Endothelial cell of umbilical vein (primary cell): ENCODE results near the gene NEAT1. TPM values are rescaled to one million over a fixed set of nuclear protein-coding genes. Genes with fewer than 3 reads are reported as not detected.

ENCODE experiments used
- BruUV-seq: library from RNA; stranded (reverse); fragments of 400-500 nt; replicated peaks from 2 replicates; lab custom pipeline; 2021; lab: Mats Ljungman, UMichigan
- CTCF ChIA-PET: fragments of 300-600, 350-600 bp; sonication (Branson Sonifier 250); formaldehyde crosslinking; loops from one replicate; lab custom pipeline; 2021; ENCODE audit warnings: antibody characterized with exemption, inconsistent platforms; lab: Charles Lee
- POLR2A ChIA-PET: fragments of 300-600, 350-600 bp; sonication (Branson Sonifier 250); formaldehyde crosslinking; loops from one replicate; lab custom pipeline; 2021; ENCODE audit warnings: antibody characterized with exemption, inconsistent platforms; lab: Charles Lee
- DNase-seq: peaks from one replicate; pipeline ENCODE4 v3.0.0-alpha.2; 2011; ENCODE audit warnings: low read depth, low spot score
- FAIRE-seq: peaks from 2 replicates; lab custom pipeline; 2011; peaks lifted over from hg19 to GRCh38; lab: Jason Lieb, UNC
- H2AFZ ChIP-seq: 2 replicates; pipeline ENCODE4 v1.6.0; 2012; ENCODE audit warnings: low read depth, low read length, control low read depth, inconsistent platforms
- H3K27ac ChIP-seq: 2 replicates; pipeline ENCODE4 v1.5.1; 2011; ENCODE audit warnings: low read depth, mild to moderate bottlenecking, control low read depth, low read length, moderate library complexity; ENCODE audit not compliant: insufficient read depth
- H3K27me3 ChIP-seq, 2 experiments: 2 replicates each; pipeline versions ENCODE4 v1.6.0 to v1.6.1; 2011; ENCODE audit warnings: low read length in 2 of 2, mixed read lengths in 1 of 2; ENCODE audit not compliant: control insufficient read depth in 2 of 2, insufficient read depth in 2 of 2
- H3K36me3 ChIP-seq, 2 experiments: 2 replicates in 1 of 2; 3 replicates in 1 of 2; pipeline ENCODE4 v1.5.1; 2011; ENCODE audit warnings: low read length in 2 of 2, mild to moderate bottlenecking in 1 of 2, moderate library complexity in 1 of 2; ENCODE audit not compliant: control insufficient read depth in 2 of 2, insufficient read depth in 2 of 2; ENCODE audit errors: extremely low read depth in 1 of 2
- H3K4me1 ChIP-seq: 3 replicates; pipeline ENCODE4 v1.5.1; 2011; ENCODE audit warnings: mild to moderate bottlenecking, low read length; ENCODE audit not compliant: control insufficient read depth, insufficient read depth; ENCODE audit errors: extremely low read depth
- H3K4me2 ChIP-seq: 2 replicates; pipeline ENCODE4 v1.6.1; 2011; ENCODE audit warnings: low read length, control low read depth, mixed read lengths; ENCODE audit not compliant: insufficient read depth
- H3K4me3 ChIP-seq, 3 experiments: fragments of 200-600 bp in 1 of 3; sonication (generic), shearing (Covaris generic) in 1 of 3; replicated peaks in 1 of 3; 2 replicates each; pipeline ENCODE4 v1.5.1; 2011 to 2016; ENCODE audit warnings: control low read depth in 3 of 3, low read length in 3 of 3, mild to moderate bottlenecking in 2 of 3, inconsistent platforms in 1 of 3, low read depth in 1 of 3, moderate library complexity in 1 of 3; ENCODE audit not compliant: insufficient read depth in 1 of 3
- H3K79me2 ChIP-seq: 2 replicates; pipeline ENCODE4 v1.6.0; 2012; ENCODE audit warnings: low read length, inconsistent platforms; ENCODE audit not compliant: control insufficient read depth, insufficient read depth
- H3K9ac ChIP-seq: replicated peaks from 2 replicates; pipeline ENCODE3; 2011; ENCODE audit warnings: low read length, control low read depth; ENCODE audit not compliant: insufficient read depth; ENCODE audit errors: extremely low read depth
- H3K9me1 ChIP-seq: replicated peaks from 3 replicates; pipeline ENCODE4 v1.6.0; 2011; ENCODE audit warnings: mild to moderate bottlenecking, low read length; ENCODE audit not compliant: control insufficient read depth, insufficient read depth; ENCODE audit errors: extremely low read depth
- H3K9me3 ChIP-seq: replicated peaks from 2 replicates; pipeline ENCODE4 v1.5.1; 2012; ENCODE audit warnings: low read length, inconsistent platforms; ENCODE audit not compliant: control insufficient read depth, insufficient read depth
- H4K20me1 ChIP-seq: replicated peaks from 2 replicates; pipeline ENCODE3; 2011; ENCODE audit warnings: mild to moderate bottlenecking, low read length; ENCODE audit not compliant: control insufficient read depth, insufficient read depth; ENCODE audit errors: extremely low read depth
- EZH2 ChIP-seq: IDR thresholded peaks from 2 replicates; pipeline ENCODE4 v1.6.1; 2012; ENCODE audit warnings: borderline replicate concordance, low read depth, mild to moderate bottlenecking, moderate library complexity, low read length, inconsistent platforms; ENCODE audit not compliant: severe bottlenecking
- GATA2 ChIP-seq: IDR thresholded peaks from 2 replicates; pipeline ENCODE4 v1.7.0; 2011; ENCODE audit warnings: low read depth, mild to moderate bottlenecking, moderate library complexity, mixed read lengths, low read length; ENCODE audit not compliant: insufficient read length, insufficient read depth
- JUN ChIP-seq: IDR thresholded peaks from 2 replicates; pipeline ENCODE4 v1.6.1; 2011; ENCODE audit warnings: borderline replicate concordance, low read depth; ENCODE audit not compliant: insufficient read length, insufficient read depth
- MYC ChIP-seq: IDR thresholded peaks from one replicate; pipeline ENCODE4 v1.6.1; 2011; ENCODE audit warnings: mild to moderate bottlenecking, low read depth, low read length
- POLR2A ChIP-seq: IDR thresholded peaks from 2 replicates; pipeline ENCODE4 v1.6.1; 2012; ENCODE audit warnings: low read depth, mild to moderate bottlenecking, control low read depth, low read length
- POLR2AphosphoS5 ChIP-seq: IDR thresholded peaks from 2 replicates; pipeline ENCODE4 v1.6.1; 2012; ENCODE audit warnings: low read depth, mild to moderate bottlenecking, control low read depth, low read length, moderate library complexity; ENCODE audit not compliant: insufficient read depth
- dilution Hi-C: fragments of 300-500 bp; cut with MboI; formaldehyde crosslinking; loops from one replicate; pipeline ENCODE4 v1.15.0; 2019; ENCODE audit warnings: low sequenced_read_pairs; ENCODE audit not compliant: extremely low pct_ligation_motif_present
- intact Hi-C: fragments of 100-400 bp; cut with micrococcal nuclease; formaldehyde crosslinking; loops from one replicate; pipeline ENCODE4 v1.10.0; 2022
- polyA plus RNA-seq, 4 experiments: library from polyadenylated mRNA; depleted of rRNA in 3 of 4; stranded (reverse) in 3 of 4; unstranded in 1 of 4; fragments of >200 nt; gene quantifications; 2 replicates each; pipeline versions ENCODE4 v1.2.1 to v1.2.3, GENCODE V29; 2011 to 2012; ENCODE audit warnings: missing spikeins in 1 of 4
- total RNA-seq: library from RNA; stranded (reverse); gene quantifications from 2 replicates; pipeline ENCODE4 v1.2.3, GENCODE V29; 2021
- TF ChIP-seq, protein P1 (sequence below): IDR thresholded peaks from 2 replicates; pipeline ENCODE4 v1.6.1; 2011; ENCODE audit not compliant: insufficient read depth, insufficient read length

NEAT1 gene
- total and polyA plus RNA-seq, 2 donors (not counting 3 experiments of a cell fraction or from before 2014, with no cell fraction given) = 34.4 to 957 TPM

DNA sequence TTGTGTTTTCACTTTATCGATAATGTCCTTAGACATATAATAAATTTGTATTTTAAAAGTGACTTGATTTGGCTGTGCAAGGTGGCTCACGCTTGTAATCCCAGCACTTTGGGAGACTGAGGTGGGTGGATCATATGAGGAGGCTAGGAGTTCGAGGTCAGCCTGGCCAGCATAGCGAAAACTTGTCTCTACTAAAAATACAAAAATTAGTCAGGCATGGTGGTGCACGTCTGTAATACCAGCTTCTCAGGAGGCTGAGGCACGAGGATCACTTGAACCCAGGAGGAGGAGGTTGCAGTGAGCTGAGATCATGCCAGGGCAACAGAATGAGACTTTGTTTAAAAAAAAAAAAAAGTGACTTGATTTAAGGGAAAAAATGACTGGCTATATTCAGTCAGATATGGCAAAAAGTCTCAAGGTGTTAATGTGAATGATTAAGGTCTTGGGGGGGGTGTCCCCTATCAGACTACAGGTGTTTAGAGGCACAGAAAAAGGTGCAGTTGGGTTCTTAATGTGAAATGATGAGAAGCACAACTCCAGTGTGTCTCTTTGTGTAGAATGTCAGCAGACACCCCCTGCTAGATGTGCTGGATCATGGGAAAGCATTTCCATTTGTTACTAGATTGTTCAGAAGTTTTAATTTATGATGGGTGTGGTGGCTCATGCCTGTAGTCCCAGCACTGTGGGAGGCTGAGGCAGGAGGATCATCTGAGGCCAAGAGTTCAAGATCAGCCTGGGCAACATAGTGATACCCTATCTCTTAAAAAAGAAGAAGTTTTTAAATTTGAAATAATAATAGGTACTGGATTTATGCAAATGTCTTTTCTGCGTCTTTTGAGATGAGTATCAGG, 17.0 kb downstream of the NEAT1 start:
- Histone ChIP-seq H2AFZ (no peak overlapping the region), H3K27me3 (no peaks in the 10 kb centered on the region), H3K9me1 (no peaks in the 10 kb centered on the region), H4K20me1 (peaks cover 9% of the 10 kb centered on the region), H3K9ac (no peak overlapping the region), H3K36me3 (peaks cover 23 to 32% of the 10 kb centered on the region in 2 experiments), H3K79me2 (peaks cover 76% of the 10 kb centered on the region), H3K4me2 (no peak overlapping the region), H3K4me3 (no peak overlapping the region), H3K27ac (no peak overlapping the region), H3K9me3 (no peaks in the 10 kb centered on the region), H3K4me1 (peaks cover 4% of the 10 kb centered on the region)
- POLR2A ChIA-PET = interaction anchor here (0.7 to 1.0 kb wide), 2 partner anchors 65 to 77 kb away, joined by 3 to 4 read pairs; no protein-coding TSS in a partner anchor
- CTCF ChIA-PET = interaction anchor here (1.5 kb wide), 1 partner anchor 24 kb away, joined by 5 read pairs; no protein-coding TSS in a partner anchor
- FAIRE-seq = no peak
- peak; percentile 32 for DNase-seq
- intact Hi-C loops (no loop called here), dilution Hi-C loops (no loop called here)
- no peak for TF ChIP-seq EZH2
- TF ChIP-seq POLR2A = peak; percentile 40
- TF ChIP-seq GATA2 = no peak
- TF ChIP-seq, protein P1, sequence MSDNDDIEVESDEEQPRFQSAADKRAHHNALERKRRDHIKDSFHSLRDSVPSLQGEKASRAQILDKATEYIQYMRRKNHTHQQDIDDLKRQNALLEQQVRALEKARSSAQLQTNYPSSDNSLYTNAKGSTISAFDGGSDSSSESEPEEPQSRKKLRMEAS = no peak
- no peak for TF ChIP-seq POLR2AphosphoS5
- no peak for TF ChIP-seq MYC
- TF ChIP-seq JUN = no peak
- BruUV-seq = TSS peak; percentile 1
